HEK293 (cell line): ENCODE results near the gene BCL2L1.

ENCODE experiments used
- CTCF ChIA-PET: fragments of 350-600 bp; formaldehyde crosslinking; extraction: SDS; loops from one replicate; lab custom pipeline; 2021; ENCODE audit warnings: antibody characterized with exemption; lab: Yijun Ruan, JAX
- POLR2A ChIA-PET: fragments of 300-600 bp; formaldehyde crosslinking; extraction: SDS; loops from one replicate; lab custom pipeline; 2020; ENCODE audit warnings: antibody characterized with exemption, inconsistent platforms; lab: Yijun Ruan, JAX
- H3K27ac ChIP-seq: fragments of 200-500 bp; sonication (Bioruptor generic); 2 replicates; pipeline ENCODE4 v1.5.1; 2014; ENCODE audit warnings: low read depth, low read length, control low read depth, inconsistent platforms; ENCODE audit errors: extremely low read depth
- H3K36me3 ChIP-seq, 2 experiments: fragments of 200-500 bp in 1 of 2; sonication (Bioruptor generic) in 1 of 2; 1 replicate in 1 of 2; 2 replicates in 1 of 2; pipeline ENCODE4 v1.5.1; 2014 to 2017; ENCODE audit warnings: inconsistent platforms in 2 of 2, low read length in 2 of 2; ENCODE audit not compliant: control insufficient read depth in 2 of 2, insufficient read depth in 1 of 2
- H3K4me1 ChIP-seq: fragments of 200-500 bp; sonication (Bioruptor generic); 2 replicates; pipeline ENCODE4 v1.5.1; 2014; ENCODE audit warnings: mild to moderate bottlenecking, low read length, inconsistent platforms; ENCODE audit not compliant: control insufficient read depth, insufficient read depth
- H3K4me3 ChIP-seq: 2 replicates; pipeline ENCODE4 v1.5.1; 2011; ENCODE audit warnings: low read depth, mild to moderate bottlenecking, control low read depth, low read length, moderate library complexity
- H3K9me3 ChIP-seq: fragments of 200-500 bp; sonication (Bioruptor generic); 2 replicates; pipeline ENCODE4 v1.5.1; 2014; ENCODE audit warnings: low read depth, low read length, inconsistent platforms; ENCODE audit not compliant: control insufficient read depth, insufficient read depth
- ELK4 ChIP-seq: IDR thresholded peaks from 2 replicates; pipeline ENCODE4 v1.6.1; 2011; ENCODE audit warnings: mild to moderate bottlenecking, low read depth, low read length, borderline replicate concordance
- IKZF3 ChIP-seq: fragments of 450-650 bp; IDR thresholded peaks from 2 replicates; pipeline ENCODE4 v1.5.0; 2018; ENCODE audit warnings: missing biosample characterization, mild to moderate bottlenecking, missing genetic modification characterization, moderate library complexity
- KLF10 ChIP-seq: fragments of 450-650 bp; IDR thresholded peaks from 2 replicates; pipeline ENCODE4 v1.5.1; 2018; ENCODE audit warnings: missing biosample characterization, mild to moderate bottlenecking, missing genetic modification characterization
- KLF9 ChIP-seq: fragments of 450-650 bp; formaldehyde crosslinking; IDR thresholded peaks from 2 replicates; pipeline ENCODE4 v1.5.1; 2016; ENCODE audit warnings: missing biosample characterization, missing genetic modification characterization, low read depth
- PRDM1 ChIP-seq: fragments of 450-650 bp; formaldehyde crosslinking; IDR thresholded peaks from 2 replicates; pipeline ENCODE4; 2016; ENCODE audit warnings: missing biosample characterization, missing genetic modification characterization
- SCRT1 ChIP-seq: fragments of 450-650 bp; formaldehyde crosslinking; IDR thresholded peaks from 2 replicates; pipeline ENCODE4 v1.5.1; 2016; ENCODE audit warnings: missing biosample characterization, missing genetic modification characterization, borderline replicate concordance
- YY1 ChIP-seq: fragments of 450-650 bp; formaldehyde crosslinking; IDR thresholded peaks from 2 replicates; pipeline ENCODE4 v1.5.1; 2018; ENCODE audit warnings: missing biosample characterization, missing genetic modification characterization
- ZBTB48 ChIP-seq: fragments of 450-650 bp; formaldehyde crosslinking; IDR thresholded peaks from 2 replicates; pipeline ENCODE4 v1.5.1; 2016; ENCODE audit warnings: missing biosample characterization, missing genetic modification characterization
- ZFHX2 ChIP-seq: fragments of 450-650 bp; formaldehyde crosslinking; conservative IDR thresholded peaks from 2 replicates; pipeline ENCODE4 v1.5.1; 2016; ENCODE audit warnings: missing biosample characterization, missing genetic modification characterization
- ZNF140 ChIP-seq: fragments of 450-650 bp; formaldehyde crosslinking; IDR thresholded peaks from 2 replicates; pipeline ENCODE4 v1.5.1; 2016; ENCODE audit warnings: missing biosample characterization, missing genetic modification characterization
- ZNF175 ChIP-seq: fragments of 450-650 bp; formaldehyde crosslinking; IDR thresholded peaks from 2 replicates; pipeline ENCODE4 v1.5.1; 2016; ENCODE audit warnings: missing biosample characterization, missing genetic modification characterization
- ZNF280D ChIP-seq: fragments of 450-650 bp; formaldehyde crosslinking; IDR thresholded peaks from 2 replicates; pipeline ENCODE4 v1.5.1; 2016; ENCODE audit warnings: missing biosample characterization, missing genetic modification characterization
- ZNF416 ChIP-seq: fragments of 450-650 bp; formaldehyde crosslinking; IDR thresholded peaks from 2 replicates; pipeline ENCODE4 v1.5.1; 2016; ENCODE audit warnings: missing biosample characterization, missing genetic modification characterization
- ZNF585B ChIP-seq: fragments of 450-650 bp; formaldehyde crosslinking; IDR thresholded peaks from 2 replicates; pipeline ENCODE4 v1.5.1; 2016; ENCODE audit warnings: missing biosample characterization, missing genetic modification characterization
- ZNF623 ChIP-seq: fragments of 450-650 bp; formaldehyde crosslinking; IDR thresholded peaks from 2 replicates; pipeline ENCODE4 v1.5.1; 2016; ENCODE audit warnings: missing biosample characterization, missing genetic modification characterization
- ZNF629 ChIP-seq: fragments of 450-650 bp; formaldehyde crosslinking; IDR thresholded peaks from 2 replicates; pipeline ENCODE4 v1.5.1; 2017; ENCODE audit warnings: missing biosample characterization, missing genetic modification characterization
- ZNF701 ChIP-seq: fragments of 450-650 bp; formaldehyde crosslinking; IDR thresholded peaks from 2 replicates; pipeline ENCODE4 v1.5.1; 2016; ENCODE audit warnings: missing biosample characterization, missing genetic modification characterization
- ZNF704 ChIP-seq: fragments of 450-650 bp; formaldehyde crosslinking; IDR thresholded peaks from 2 replicates; pipeline ENCODE4 v1.5.1; 2016; ENCODE audit warnings: missing biosample characterization, missing genetic modification characterization
- ZNF776 ChIP-seq: fragments of 450-650 bp; formaldehyde crosslinking; IDR thresholded peaks from 2 replicates; pipeline ENCODE4 v1.5.0; 2017; ENCODE audit warnings: missing biosample characterization, missing genetic modification characterization, borderline replicate concordance

Gene BCL2L1

GRCh38 chr20:31709939-31710338, 12.7 kb downstream of the BCL2L1 start (continued):
- TF ChIP-seq ZNF175 (tag by site-specific recombination) (no peak), KLF10 (tag by site-specific recombination) (no peak), IKZF3 (no peak), ZNF629 (no peak), ZNF704 (tag by site-specific recombination) (no peak), ZNF701 (no peak), ZNF585B (no peak)

- H3K27ac ChIP-seq = no peak overlapping the region
- no peaks in the 10 kb centered on the region for H3K9me3 ChIP-seq
- CTCF ChIA-PET = interaction anchor here (0.6 to 2.7 kb wide), 7 partner anchors 10 to 77 kb away, joined by 3 to 7 read pairs (median 3); no protein-coding TSS in a partner anchor
- peaks cover 13% of the 10 kb centered on the region; the same call in 1 of the 2 replicates for H3K4me1 ChIP-seq
- no peak overlapping the region for H3K4me3 ChIP-seq
- TF ChIP-seq KLF9 (tag by site-specific recombination) = no peak
- no peak for TF ChIP-seq ZNF280D
- no peak for TF ChIP-seq ZNF776 (tag by site-specific recombination)
- no peak for TF ChIP-seq ZNF623 (tag by site-specific recombination)
- no peak for TF ChIP-seq ZFHX2 (tag by site-specific recombination)
- no peak for TF ChIP-seq ZNF416 (tag by site-specific recombination)
- TF ChIP-seq ZNF140 = no peak
- no peak for TF ChIP-seq SCRT1 (tag by site-specific recombination)
- no peak for TF ChIP-seq ZBTB48 (tag by site-specific recombination)
- no peak for TF ChIP-seq ELK4
- TF ChIP-seq YY1 (tag by site-specific recombination) = no peak
- TF ChIP-seq PRDM1 (tag by site-specific recombination) = no peak
- POLR2A ChIA-PET = interaction anchor here (0.6 kb wide), 1 partner anchor 171 kb away, joined by 3 read pairs; no protein-coding TSS in a partner anchor
- H3K36me3 ChIP-seq = peaks cover 0 to 35% of the 10 kb centered on the region in 2 experiments; a peak in 2 of 3 replicates
Observed at GRCh38 chr20:31708736-31709534, 13.7 kb downstream of the BCL2L1 start.
